GM12878 (cell line): Measurements from ENCODE around the gene CPEB3. TPM values are rescaled to one million over a fixed set of nuclear protein-coding genes. Genes with fewer than 3 reads are reported as not detected.

Experiments used
- BCL11A ChIP-seq: IDR thresholded peaks from 2 replicates; pipeline ENCODE4 v1.6.1; 2011; ENCODE audit warnings: low read depth, low read length
- BMI1 ChIP-seq: fragments of 450-650 bp; IDR thresholded peaks from 2 replicates; pipeline ENCODE4 v1.6.1; 2016; ENCODE audit warnings: mild to moderate bottlenecking, moderate library complexity, borderline replicate concordance
- CBFB ChIP-seq: IDR thresholded peaks from 2 replicates; pipeline ENCODE4 v1.6.1; 2016; ENCODE audit warnings: antibody characterized with exemption, low read depth
- CHD4 ChIP-seq: fragments of 200-600 bp; sonication (generic); IDR thresholded peaks from 2 replicates; pipeline ENCODE4 v1.6.1; 2016; ENCODE audit warnings: mild to moderate bottlenecking
- ESRRA ChIP-seq: IDR thresholded peaks from 2 replicates; pipeline ENCODE4 v1.6.1; 2012; ENCODE audit warnings: mild to moderate bottlenecking, low read length, improper control_type of control experiment
- ETV6 ChIP-seq, 2 experiments: fragments of 450-650 bp in 1 of 2; IDR thresholded peaks in 1 of 2; conservative IDR thresholded peaks in 1 of 2; 2 replicates each; pipeline ENCODE4 v1.6.1; 2014; ENCODE audit warnings: antibody characterized with exemption in 1 of 2, borderline replicate concordance in 1 of 2, low read depth in 1 of 2, mild to moderate bottlenecking in 1 of 2, moderate library complexity in 1 of 2
- JUNB ChIP-seq: IDR thresholded peaks from 2 replicates; pipeline ENCODE4 v1.6.1; 2016; ENCODE audit warnings: antibody characterized with exemption, mild to moderate bottlenecking
- KLF5 ChIP-seq: fragments of 450-650 bp; IDR thresholded peaks from 2 replicates; pipeline ENCODE4 v1.6.1; 2014; ENCODE audit warnings: mild to moderate bottlenecking; ENCODE audit not compliant: partially characterized antibody
- MTA3 ChIP-seq: IDR thresholded peaks from 2 replicates; pipeline ENCODE4 v1.6.1; 2012; ENCODE audit warnings: low read length, inconsistent platforms, borderline replicate concordance
- MYB ChIP-seq: fragments of 150-350 bp; IDR thresholded peaks from 2 replicates; pipeline ENCODE4 v1.6.1; 2014; ENCODE audit warnings: mild to moderate bottlenecking, low read depth, low read length, borderline replicate concordance
- NBN ChIP-seq: fragments of 450-650 bp; IDR thresholded peaks from 2 replicates; pipeline ENCODE4 v1.6.1; 2016
- NFYA ChIP-seq: IDR thresholded peaks from 2 replicates; pipeline ENCODE4 v1.6.1; 2011; ENCODE audit warnings: low read depth, mild to moderate bottlenecking, low read length, improper control_type of control experiment, borderline replicate concordance
- NR2C2 ChIP-seq: IDR thresholded peaks from 2 replicates; pipeline ENCODE4 v1.6.1; 2011; ENCODE audit warnings: borderline replicate concordance, low read depth; ENCODE audit not compliant: control insufficient read depth, insufficient read length
- PML ChIP-seq: IDR thresholded peaks from 2 replicates; pipeline ENCODE4 v1.6.1; 2012; ENCODE audit warnings: low read length, inconsistent platforms
- POLR2AphosphoS2 ChIP-seq: IDR thresholded peaks from 2 replicates; pipeline ENCODE4 v1.6.1; 2011; ENCODE audit warnings: low read depth, mild to moderate bottlenecking, low read length, improper control_type of control experiment, moderate library complexity
- RCOR1 ChIP-seq: conservative IDR thresholded peaks from 2 replicates; pipeline ENCODE4 v1.6.1; 2012; ENCODE audit warnings: low read depth, low read length, improper control_type of control experiment
- SIX5 ChIP-seq: IDR thresholded peaks from 2 replicates; pipeline ENCODE4 v1.6.1; 2011; ENCODE audit warnings: mild to moderate bottlenecking, low read depth, low read length, moderate library complexity; ENCODE audit not compliant: severe bottlenecking
- SMAD1 ChIP-seq: fragments of 450-650 bp; IDR thresholded peaks from 2 replicates; pipeline ENCODE4 v1.6.1; 2018; ENCODE audit warnings: mild to moderate bottlenecking, low read depth; ENCODE audit not compliant: partially characterized antibody
- SMARCA5 ChIP-seq: fragments of 450-650 bp; IDR thresholded peaks from 2 replicates; pipeline ENCODE4 v1.6.1; 2017; ENCODE audit warnings: mild to moderate bottlenecking
- SP1 ChIP-seq: IDR thresholded peaks from one replicate; pipeline ENCODE4 v1.6.1; 2011; ENCODE audit warnings: low read depth, low read length
- STAT1 ChIP-seq: fragments of 450-650 bp; conservative IDR thresholded peaks from 2 replicates; pipeline ENCODE4 v1.6.1; 2014; ENCODE audit warnings: antibody characterized with exemption, mild to moderate bottlenecking
- STAT3 ChIP-seq: IDR thresholded peaks from 2 replicates; pipeline ENCODE4 v1.6.1; 2011; ENCODE audit warnings: low read depth, low read length, improper control_type of control experiment
- TCF7 ChIP-seq: IDR thresholded peaks from 2 replicates; pipeline ENCODE4 v1.6.1; 2014; ENCODE audit warnings: antibody characterized with exemption, borderline replicate concordance
- ZNF384 ChIP-seq: IDR thresholded peaks from 2 replicates; pipeline ENCODE4 v1.6.1; 2012; ENCODE audit warnings: low read depth, mild to moderate bottlenecking, low read length, improper control_type of control experiment, borderline replicate concordance
- polyA plus RNA-seq, 11 experiments: library from polyadenylated mRNA; depleted of rRNA in 4 of 11; unstranded in 6 of 11; stranded (reverse) in 5 of 11; fragments of >200 nt; fragmentation: Nextera tagmentation in 4 of 11; fragmentation: Illumina TruSeq in 1 of 11; extraction: Ambion mirVana in 4 of 11; extraction: Trizol in 1 of 11; gene quantifications; 1 replicate in 1 of 11; 2 replicates in 10 of 11; pipeline versions ENCODE4 v1.2.1 to v1.2.3, GENCODE V29; 2011 to 2016; ENCODE audit warnings: inconsistent platforms in 2 of 11, missing spikeins in 2 of 11, low read depth in 1 of 11
- total RNA-seq, 4 experiments: library from RNA; depleted of rRNA in 3 of 4; stranded (reverse); fragments of >200 nt in 3 of 4; fragmentation: Illumina TruSeq in 1 of 4; extraction: Trizol in 1 of 4; gene quantifications; 2 replicates each; pipeline versions ENCODE4 v1.2.1 to v1.2.3, GENCODE V29; 2013 to 2021
- TF ChIP-seq, protein P1 (sequence below): fragments of 450-650 bp; IDR thresholded peaks from 2 replicates; pipeline ENCODE4 v1.6.1; 2017; ENCODE audit warnings: mild to moderate bottlenecking, moderate library complexity
- TF ChIP-seq, protein P2 (sequence below): fragments of 450-650 bp; IDR thresholded peaks from 2 replicates; pipeline ENCODE4 v1.6.1; 2017; ENCODE audit warnings: mild to moderate bottlenecking
- TF ChIP-seq, protein P3 (sequence below): fragments of 450-650 bp; IDR thresholded peaks from 2 replicates; pipeline ENCODE4 v1.6.1; 2017; ENCODE audit warnings: borderline replicate concordance

CPEB3 gene
- total and polyA plus RNA-seq, 10 of the 15 experiments (the other 5 are each of a cell fraction or from before 2014, with no cell fraction given): 0.50 to 2.3 (median 1.2) TPM

DNA sequence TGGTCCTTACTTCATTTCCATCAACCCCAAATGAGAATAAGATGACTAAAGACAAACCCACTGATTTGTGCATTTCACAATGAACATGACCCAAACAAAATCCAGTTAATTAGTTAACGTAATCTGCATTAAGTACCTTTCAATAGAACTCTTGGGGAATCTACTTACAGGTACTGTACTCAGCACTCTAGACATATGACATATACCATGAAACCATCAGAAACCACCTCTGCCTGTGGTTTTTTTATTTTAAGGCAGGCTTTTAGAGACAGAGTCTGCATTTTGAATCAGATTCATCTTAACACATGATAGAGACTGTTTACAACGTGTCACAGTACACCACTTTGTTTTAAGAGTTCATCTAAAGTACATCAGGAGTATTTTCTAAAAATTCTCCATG is 198.9 kb downstream of the CPEB3 start (continued):
- no peak for TF ChIP-seq NFYA
- no peak for TF ChIP-seq NR2C2
- TF ChIP-seq, protein P1, sequence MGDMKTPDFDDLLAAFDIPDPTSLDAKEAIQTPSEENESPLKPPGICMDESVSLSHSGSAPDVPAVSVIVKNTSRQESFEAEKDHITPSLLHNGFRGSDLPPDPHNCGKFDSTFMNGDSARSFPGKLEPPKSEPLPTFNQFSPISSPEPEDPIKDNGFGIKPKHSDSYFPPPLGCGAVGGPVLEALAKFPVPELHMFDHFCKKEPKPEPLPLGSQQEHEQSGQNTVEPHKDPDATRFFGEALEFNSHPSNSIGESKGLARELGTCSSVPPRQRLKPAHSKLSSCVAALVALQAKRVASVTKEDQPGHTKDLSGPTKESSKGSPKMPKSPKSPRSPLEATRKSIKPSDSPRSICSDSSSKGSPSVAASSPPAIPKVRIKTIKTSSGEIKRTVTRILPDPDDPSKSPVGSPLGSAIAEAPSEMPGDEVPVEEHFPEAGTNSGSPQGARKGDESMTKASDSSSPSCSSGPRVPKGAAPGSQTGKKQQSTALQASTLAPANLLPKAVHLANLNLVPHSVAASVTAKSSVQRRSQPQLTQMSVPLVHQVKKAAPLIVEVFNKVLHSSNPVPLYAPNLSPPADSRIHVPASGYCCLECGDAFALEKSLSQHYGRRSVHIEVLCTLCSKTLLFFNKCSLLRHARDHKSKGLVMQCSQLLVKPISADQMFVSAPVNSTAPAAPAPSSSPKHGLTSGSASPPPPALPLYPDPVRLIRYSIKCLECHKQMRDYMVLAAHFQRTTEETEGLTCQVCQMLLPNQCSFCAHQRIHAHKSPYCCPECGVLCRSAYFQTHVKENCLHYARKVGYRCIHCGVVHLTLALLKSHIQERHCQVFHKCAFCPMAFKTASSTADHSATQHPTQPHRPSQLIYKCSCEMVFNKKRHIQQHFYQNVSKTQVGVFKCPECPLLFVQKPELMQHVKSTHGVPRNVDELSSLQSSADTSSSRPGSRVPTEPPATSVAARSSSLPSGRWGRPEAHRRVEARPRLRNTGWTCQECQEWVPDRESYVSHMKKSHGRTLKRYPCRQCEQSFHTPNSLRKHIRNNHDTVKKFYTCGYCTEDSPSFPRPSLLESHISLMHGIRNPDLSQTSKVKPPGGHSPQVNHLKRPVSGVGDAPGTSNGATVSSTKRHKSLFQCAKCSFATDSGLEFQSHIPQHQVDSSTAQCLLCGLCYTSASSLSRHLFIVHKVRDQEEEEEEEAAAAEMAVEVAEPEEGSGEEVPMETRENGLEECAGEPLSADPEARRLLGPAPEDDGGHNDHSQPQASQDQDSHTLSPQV: no peak
- TF ChIP-seq CHD4: no peak
- peak; percentile 69 for TF ChIP-seq JUNB
- TF ChIP-seq SMARCA5: no peak
- TF ChIP-seq STAT3: no peak
- no peak for TF ChIP-seq ESRRA
- TF ChIP-seq POLR2AphosphoS2: no peak
- TF ChIP-seq SMAD1: no peak
- TF ChIP-seq CBFB: peak; percentile 87
- TF ChIP-seq SP1: no peak
- TF ChIP-seq KLF5: no peak
- TF ChIP-seq ETV6 (conservative IDR thresholded peaks at IDR 0.05 in 1 of 2, IDR thresholded peaks at IDR 0.05 in 1 of 2; ENCODE audit: borderline replicate concordance in 1 of 2, low read depth in 1 of 2): no peak; a peak in 1 of 4 replicates
- peak; percentile 59; the same call in 1 of the 2 replicates for TF ChIP-seq ZNF384
- TF ChIP-seq RCOR1: no peak
- no peak for TF ChIP-seq MYB
- TF ChIP-seq BMI1: no peak
- no peak for TF ChIP-seq STAT1
- TF ChIP-seq MTA3: no peak
- no peak for TF ChIP-seq TCF7
- TF ChIP-seq SIX5: no peak
- no peak for TF ChIP-seq BCL11A
- TF ChIP-seq, protein P2, sequence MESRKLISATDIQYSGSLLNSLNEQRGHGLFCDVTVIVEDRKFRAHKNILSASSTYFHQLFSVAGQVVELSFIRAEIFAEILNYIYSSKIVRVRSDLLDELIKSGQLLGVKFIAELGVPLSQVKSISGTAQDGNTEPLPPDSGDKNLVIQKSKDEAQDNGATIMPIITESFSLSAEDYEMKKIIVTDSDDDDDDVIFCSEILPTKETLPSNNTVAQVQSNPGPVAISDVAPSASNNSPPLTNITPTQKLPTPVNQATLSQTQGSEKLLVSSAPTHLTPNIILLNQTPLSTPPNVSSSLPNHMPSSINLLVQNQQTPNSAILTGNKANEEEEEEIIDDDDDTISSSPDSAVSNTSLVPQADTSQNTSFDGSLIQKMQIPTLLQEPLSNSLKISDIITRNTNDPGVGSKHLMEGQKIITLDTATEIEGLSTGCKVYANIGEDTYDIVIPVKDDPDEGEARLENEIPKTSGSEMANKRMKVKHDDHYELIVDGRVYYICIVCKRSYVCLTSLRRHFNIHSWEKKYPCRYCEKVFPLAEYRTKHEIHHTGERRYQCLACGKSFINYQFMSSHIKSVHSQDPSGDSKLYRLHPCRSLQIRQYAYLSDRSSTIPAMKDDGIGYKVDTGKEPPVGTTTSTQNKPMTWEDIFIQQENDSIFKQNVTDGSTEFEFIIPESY: no peak
- TF ChIP-seq, protein P3, sequence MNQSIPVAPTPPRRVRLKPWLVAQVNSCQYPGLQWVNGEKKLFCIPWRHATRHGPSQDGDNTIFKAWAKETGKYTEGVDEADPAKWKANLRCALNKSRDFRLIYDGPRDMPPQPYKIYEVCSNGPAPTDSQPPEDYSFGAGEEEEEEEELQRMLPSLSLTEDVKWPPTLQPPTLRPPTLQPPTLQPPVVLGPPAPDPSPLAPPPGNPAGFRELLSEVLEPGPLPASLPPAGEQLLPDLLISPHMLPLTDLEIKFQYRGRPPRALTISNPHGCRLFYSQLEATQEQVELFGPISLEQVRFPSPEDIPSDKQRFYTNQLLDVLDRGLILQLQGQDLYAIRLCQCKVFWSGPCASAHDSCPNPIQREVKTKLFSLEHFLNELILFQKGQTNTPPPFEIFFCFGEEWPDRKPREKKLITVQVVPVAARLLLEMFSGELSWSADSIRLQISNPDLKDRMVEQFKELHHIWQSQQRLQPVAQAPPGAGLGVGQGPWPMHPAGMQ: no peak
- TF ChIP-seq NBN: no peak
- TF ChIP-seq PML: no peak
